Activated CD4-positive, alpha-beta T cell treated with anti-CD3 and anti-CD28 coated beads for 36 hours (primary cell): ENCODE results near the gene FURIN. TPM values are rescaled to one million over a fixed set of nuclear protein-coding genes. Genes with fewer than 3 reads are reported as not detected.

Experiments used
- ATAC-seq: fragments of 200-7000 bp; cut with Tn5 transposase; one replicate; pipeline ENCODE4 v1.10.0; 2021; ENCODE audit warnings: mild to moderate bottlenecking, moderate library complexity
- CTCF ChIA-PET: fragments of 350-600 bp; sonication (Branson Sonifier 250); formaldehyde crosslinking; loops from one replicate; lab custom pipeline; 2021; ENCODE audit warnings: antibody characterized with exemption; lab: Charles Lee
- POLR2A ChIA-PET: fragments of 350-600 bp; sonication (Branson Sonifier 250); formaldehyde crosslinking; loops from one replicate; lab custom pipeline; 2021; ENCODE audit warnings: antibody characterized with exemption, inconsistent platforms; lab: Charles Lee
- DNase-seq: peaks from one replicate; pipeline ENCODE4 v3.0.0-alpha.2; 2020
- H3K27ac Mint-ChIP-seq: one replicate; pipeline ENCODE4 v1.8.0; 2021; ENCODE audit warnings: mixed read lengths
- H3K27me3 Mint-ChIP-seq: one replicate; pipeline ENCODE4 v1.8.0; 2021; ENCODE audit warnings: mixed read lengths
- H3K36me3 Mint-ChIP-seq: one replicate; pipeline ENCODE4 v1.8.0; 2021; ENCODE audit warnings: low read depth, mixed read lengths
- H3K4me1 Mint-ChIP-seq: one replicate; pipeline ENCODE4 v1.8.0; 2021; ENCODE audit warnings: mixed read lengths
- H3K4me3 Mint-ChIP-seq: one replicate; pipeline ENCODE4 v1.8.0; 2021; ENCODE audit warnings: mild to moderate bottlenecking, moderate library complexity, mixed read lengths
- H3K9me3 Mint-ChIP-seq: one replicate; pipeline ENCODE4 v1.8.0; 2021; ENCODE audit warnings: low read depth, mixed read lengths
- intact Hi-C, 2 experiments: fragments of 100-400 bp; cut with DNase I in 1 of 2; cut with micrococcal nuclease in 1 of 2; formaldehyde crosslinking; loops; one replicate each; pipeline versions ENCODE4 v1.14.2 to v1.15.1; 2022 to 2024; cut with DNase I, micrococcal nuclease
- total RNA-seq, 2 experiments: library from RNA; stranded (reverse); gene quantifications; one replicate each; pipeline ENCODE4 v1.2.3, GENCODE V29; 2021

The FURIN gene
- total RNA-seq, 2 experiments from 2014 or later = 406 to 422 TPM

GRCh38 chr15:90860450-90860849, 7.9 kb upstream of the FURIN start:
- POLR2A ChIA-PET = interaction anchor here (2.0 kb wide), 1 partner anchor 23 kb away, joined by 6 read pairs; no protein-coding TSS in a partner anchor
- peaks cover 63% of the 10 kb centered on the region for H3K4me1 Mint-ChIP-seq

GRCh38 chr15:90860942-90861675, 7.3 kb upstream of the FURIN start:
- intact Hi-C loops = no loop called here
- Mint-ChIP-seq H3K27me3 (peaks cover 3% of the 10 kb centered on the region), H3K27ac (peak overlapping the region; percentile 60), H3K4me1 (peaks cover 60% of the 10 kb centered on the region), H3K36me3 (no peaks in the 10 kb centered on the region), H3K9me3 (no peaks in the 10 kb centered on the region), H3K4me3 (no peak overlapping the region)
- ChIA-PET CTCF (no interaction called here), POLR2A (interaction anchor here (1.0 kb wide), 1 partner anchor 31 kb away, joined by 4 read pairs; no protein-coding TSS in a partner anchor)
- DNase-seq (peak; percentile 36), ATAC-seq (no peak)

More at GRCh38 chr15:90860450-90860849, 7.9 kb upstream of the FURIN start:
- no peak for DNase-seq
- CTCF ChIA-PET = no interaction called here
- intact Hi-C loops = no loop called here
- Mint-ChIP-seq H3K4me3 (no peak overlapping the region), H3K36me3 (no peaks in the 10 kb centered on the region), H3K9me3 (no peaks in the 10 kb centered on the region), H3K27me3 (no peaks in the 10 kb centered on the region), H3K27ac (peak overlapping the region; percentile 60)
- no peak for ATAC-seq

GRCh38 chr15:90862487-90862886, 5.9 kb upstream of the FURIN start:
- ATAC-seq = no peak
- CTCF ChIA-PET = no interaction called here
- no peaks in the 10 kb centered on the region for H3K36me3 Mint-ChIP-seq

GRCh38 chr15:90862964-90863778, 5.2 kb upstream of the FURIN start:
- H3K36me3 Mint-ChIP-seq = no peaks in the 10 kb centered on the region
- peaks cover 48% of the 10 kb centered on the region for H3K4me1 Mint-ChIP-seq
- no peak overlapping the region for H3K4me3 Mint-ChIP-seq
- intact Hi-C loops = no loop called here
- no peak for DNase-seq
- peak overlapping the region; percentile 85 for H3K27ac Mint-ChIP-seq
- ChIA-PET CTCF (interaction anchor here (0.8 to 0.9 kb wide), 2 partner anchors 30 to 146 kb away, joined by 4 read pairs; partner anchors contain the start of gene BLM), POLR2A (interaction anchor here (1.0 to 1.6 kb wide), 7 partner anchors 9 to 48 kb away, joined by 4 to 13 read pairs (median 5); no protein-coding TSS in a partner anchor)
- no peak for ATAC-seq
- peaks cover 5% of the 10 kb centered on the region for H3K27me3 Mint-ChIP-seq
- H3K9me3 Mint-ChIP-seq = no peaks in the 10 kb centered on the region

More at GRCh38 chr15:90862487-90862886, 5.9 kb upstream of the FURIN start:
- POLR2A ChIA-PET = no interaction called here
- Mint-ChIP-seq H3K4me1 (peaks cover 50% of the 10 kb centered on the region), H3K27ac (peak overlapping the region; percentile 37), H3K27me3 (peaks cover 5% of the 10 kb centered on the region), H3K4me3 (no peak overlapping the region), H3K9me3 (no peaks in the 10 kb centered on the region)
- intact Hi-C loops = no loop called here
- no peak for DNase-seq

GRCh38 chr15:90863987-90864386, 4.4 kb upstream of the FURIN start:
- DNase-seq (peak; percentile 73), ATAC-seq (peak; percentile 85)
- intact Hi-C loops = no loop called here
- Mint-ChIP-seq H3K4me1 (peaks cover 54% of the 10 kb centered on the region), H3K9me3 (no peaks in the 10 kb centered on the region), H3K36me3 (peaks cover 3% of the 10 kb centered on the region), H3K27ac (peak overlapping the region; percentile 85), H3K27me3 (peaks cover 5% of the 10 kb centered on the region), H3K4me3 (peak overlapping the region; percentile 21)
- ChIA-PET CTCF (interaction anchor here (0.5 to 1.0 kb wide), 5 partner anchors 18 to 493 kb away, joined by 3 to 4 read pairs (median 4); partner anchors contain the start of gene BLM), POLR2A (interaction anchor here (0.7 to 1.6 kb wide), 8 partner anchors 9 to 49 kb away, joined by 4 to 13 read pairs (median 4); no protein-coding TSS in a partner anchor)

GRCh38 chr15:90864507-90864906, 3.9 kb upstream of the FURIN start:
- peak; percentile 40 for ATAC-seq
- intact Hi-C loops = no loop called here
- peak overlapping the region; percentile 85 for H3K27ac Mint-ChIP-seq
- H3K4me1 Mint-ChIP-seq = peaks cover 56% of the 10 kb centered on the region
- DNase-seq = peak; percentile 60
- H3K36me3 Mint-ChIP-seq = peaks cover 4% of the 10 kb centered on the region
- POLR2A ChIA-PET = interaction anchor here (0.7 to 1.6 kb wide), 8 partner anchors 8 to 50 kb away, joined by 4 to 13 read pairs (median 4); no protein-coding TSS in a partner anchor
- H3K9me3 Mint-ChIP-seq = no peaks in the 10 kb centered on the region
- peaks cover 5% of the 10 kb centered on the region for H3K27me3 Mint-ChIP-seq
- H3K4me3 Mint-ChIP-seq = no peak overlapping the region
- CTCF ChIA-PET = interaction anchor here (0.7 to 1.0 kb wide), 4 partner anchors 19 to 147 kb away, joined by 3 to 4 read pairs (median 4); partner anchors contain the start of gene BLM

- POLR2A ChIA-PET = no interaction called here
- Mint-ChIP-seq H3K27ac (peak overlapping the region; percentile 63), H3K27me3 (peaks cover 5% of the 10 kb centered on the region), H3K9me3 (no peaks in the 10 kb centered on the region), H3K36me3 (peaks cover 16% of the 10 kb centered on the region), H3K4me3 (no peak overlapping the region), H3K4me1 (peaks cover 64% of the 10 kb centered on the region)
- intact Hi-C loops = no loop called here
- CTCF ChIA-PET = interaction anchor here (0.7 kb wide), 2 partner anchors 55 to 138 kb away, joined by 3 read pairs; no protein-coding TSS in a partner anchor
- ATAC-seq (no peak), DNase-seq (no peak)
Observed at GRCh38 chr15:90865702-90866101, 2.7 kb upstream of the FURIN start.

- ATAC-seq (no peak), DNase-seq (no peak)
- peaks cover 19% of the 10 kb centered on the region for H3K36me3 Mint-ChIP-seq
- peaks cover 5% of the 10 kb centered on the region for H3K27me3 Mint-ChIP-seq
- H3K27ac Mint-ChIP-seq = peak overlapping the region; percentile 63
- no peaks in the 10 kb centered on the region for H3K9me3 Mint-ChIP-seq
- ChIA-PET POLR2A (no interaction called here), CTCF (interaction anchor here (0.7 kb wide), 2 partner anchors 56 to 139 kb away, joined by 3 read pairs; no protein-coding TSS in a partner anchor)
- no peak overlapping the region for H3K4me3 Mint-ChIP-seq
- H3K4me1 Mint-ChIP-seq = peaks cover 62% of the 10 kb centered on the region
- intact Hi-C loops = no loop called here
Observed at GRCh38 chr15:90866161-90866715, 2.1 kb upstream of the FURIN start.

- ATAC-seq = no peak
- Mint-ChIP-seq H3K27ac (peak overlapping the region; percentile 63), H3K9me3 (no peaks in the 10 kb centered on the region), H3K36me3 (peaks cover 19% of the 10 kb centered on the region), H3K4me1 (peaks cover 60% of the 10 kb centered on the region), H3K27me3 (peaks cover 5% of the 10 kb centered on the region), H3K4me3 (no peak overlapping the region)
- ChIA-PET CTCF (no interaction called here), POLR2A (no interaction called here)
- intact Hi-C loops = no loop called here
- DNase-seq = no peak
Observed at GRCh38 chr15:90866800-90867199, 1.6 kb upstream of the FURIN start.

GRCh38 chr15:90869140-90869541, 753 bp downstream of the FURIN start:
- Mint-ChIP-seq H3K9me3 (no peaks in the 10 kb centered on the region), H3K4me3 (peak overlapping the region; percentile 90), H3K4me1 (peaks cover 63% of the 10 kb centered on the region), H3K36me3 (peaks cover 39% of the 10 kb centered on the region), H3K27me3 (peaks cover 5% of the 10 kb centered on the region), H3K27ac (peak overlapping the region; percentile 98)
- CTCF ChIA-PET = interaction anchor here (2.2 kb wide), 1 partner anchor 62 kb away, joined by 8 read pairs; no protein-coding TSS in a partner anchor
- intact Hi-C loops = loop anchor here (1.0 to 2.0 kb wide), 5 partner anchors 13 to 39 kb away; no protein-coding TSS in a partner anchor
- peak; percentile 33 for DNase-seq
- ATAC-seq = peak; percentile 3
- POLR2A ChIA-PET = interaction anchor here (1.0 to 1.6 kb wide), 2 partner anchors 17 to 42 kb away, joined by 5 to 6 read pairs; no protein-coding TSS in a partner anchor
